Endodermal cell (in vitro differentiated cells): ENCODE data around the gene CAMP. TPM values are rescaled to one million over a fixed set of nuclear protein-coding genes. Genes with fewer than 3 reads are reported as not detected.

Experiments used
- DNase-seq: peaks from one replicate; pipeline ENCODE4 v3.0.0-alpha.2; 2017
- H3K27ac ChIP-seq: 2 replicates; pipeline ENCODE4 v1.5.1; 2013; ENCODE audit warnings: mild to moderate bottlenecking, low read depth, low read length, moderate library complexity
- H3K27me3 ChIP-seq: 2 replicates; pipeline ENCODE4 v1.6.1; 2013; ENCODE audit warnings: mild to moderate bottlenecking, low read length, moderate library complexity; ENCODE audit not compliant: insufficient read depth, control insufficient read depth, poor library complexity, severe bottlenecking
- H3K36me3 ChIP-seq: 2 replicates; pipeline ENCODE4 v1.7.0; 2013; ENCODE audit warnings: mild to moderate bottlenecking, low read length, moderate library complexity; ENCODE audit not compliant: control insufficient read depth, insufficient read depth
- H3K4me1 ChIP-seq: one replicate; pipeline ENCODE4 v1.7.0; 2013; ENCODE audit warnings: low read length; ENCODE audit not compliant: control insufficient read depth, insufficient read depth
- H3K4me3 ChIP-seq: 2 replicates; pipeline ENCODE4 v1.5.1; 2013; ENCODE audit warnings: mild to moderate bottlenecking, low read length, moderate library complexity
- H3K9ac ChIP-seq: 2 replicates; pipeline ENCODE4 v1.6.1; 2013; ENCODE audit warnings: mild to moderate bottlenecking, low read length, moderate library complexity; ENCODE audit not compliant: poor library complexity, severe bottlenecking; ENCODE audit errors: extremely low read depth
- H3K9me3 ChIP-seq: 2 replicates; pipeline ENCODE4 v1.6.1; 2013; ENCODE audit warnings: mild to moderate bottlenecking, low read length, moderate library complexity; ENCODE audit not compliant: control insufficient read depth
- H3K27ac Mint-ChIP-seq: 2 replicates; pipeline ENCODE4 v1.8.0; 2020; ENCODE audit warnings: mixed read lengths
- H3K27me3 Mint-ChIP-seq: 2 replicates; pipeline ENCODE4 v1.8.0; 2021; ENCODE audit warnings: mild to moderate bottlenecking, mixed read lengths; ENCODE audit not compliant: insufficient read depth
- H3K36me3 Mint-ChIP-seq: 2 replicates; pipeline ENCODE4 v1.8.0; 2020; ENCODE audit warnings: low read depth, mixed read lengths
- H3K4me1 Mint-ChIP-seq: 2 replicates; pipeline ENCODE4 v1.8.0; 2020; ENCODE audit warnings: mixed read lengths
- H3K4me3 Mint-ChIP-seq: 2 replicates; pipeline ENCODE4 v1.8.0; 2020; ENCODE audit warnings: mild to moderate bottlenecking, moderate library complexity, mixed read lengths
- H3K9me3 Mint-ChIP-seq: 2 replicates; pipeline ENCODE4 v1.8.0; 2020; ENCODE audit warnings: mild to moderate bottlenecking, mixed read lengths
- CTCF ChIP-seq: fragments of 200-600 bp; sonication (generic); conservative IDR thresholded peaks from 2 replicates; pipeline ENCODE4 v1.5.0; 2021; ENCODE audit warnings: antibody characterized with exemption, mild to moderate bottlenecking
- WGBS, 2 experiments: methylation state at CpG; one replicate each; pipeline versions ENCODE4 v1.1.5 to v1.1.7; 2013; ENCODE audit warnings: missing lambda C conversion rate in 2 of 2, mixed read lengths in 1 of 2; ENCODE audit not compliant: insufficient coverage in 1 of 2, insufficient read length in 1 of 2; 5-methylcytosine and 5-hydroxymethylcytosine counted together
- long read RNA-seq, 4 experiments: library from polyadenylated mRNA in 2 of 4; library from RNA in 1 of 4; library from capped mRNA in 1 of 4; stranded (forward) in 3 of 4; unstranded in 1 of 4; transcript quantifications; one replicate each; pipeline ENCODE4 v2.0.0, GENCODE V29; 2020 to 2021; ENCODE audit warnings: inconsistent platforms in 1 of 4
- polyA plus RNA-seq, 2 experiments: library from polyadenylated mRNA; stranded (reverse); fragments of 50-300 nt; gene quantifications; one replicate each; pipeline ENCODE4 v1.2.3, GENCODE V29; 2013
- total RNA-seq, 2 donors: library from RNA; stranded (reverse); fragmentation: NEBNext Ultra II Directional in 1 of 2; extraction: Animal tissue kit (Norgen Biotek cat#: 25700) in 1 of 2; gene quantifications; 2 replicates in 1 of 2; 3 replicates in 1 of 2; pipeline ENCODE4 v1.2.1, GENCODE V29; 2021

Gene CAMP
- not detected for total RNA-seq
- not detected for polyA plus RNA-seq (2013, experiment 1 of 2)
- polyA plus RNA-seq (2013, experiment 2 of 2): not detected
- long read RNA-seq, experiment 1: 0 reads
- long read RNA-seq, experiment 2: 0 reads
- long read RNA-seq, experiment 3: 0 reads
- long read RNA-seq, experiment 4: 0 reads

DNA sequence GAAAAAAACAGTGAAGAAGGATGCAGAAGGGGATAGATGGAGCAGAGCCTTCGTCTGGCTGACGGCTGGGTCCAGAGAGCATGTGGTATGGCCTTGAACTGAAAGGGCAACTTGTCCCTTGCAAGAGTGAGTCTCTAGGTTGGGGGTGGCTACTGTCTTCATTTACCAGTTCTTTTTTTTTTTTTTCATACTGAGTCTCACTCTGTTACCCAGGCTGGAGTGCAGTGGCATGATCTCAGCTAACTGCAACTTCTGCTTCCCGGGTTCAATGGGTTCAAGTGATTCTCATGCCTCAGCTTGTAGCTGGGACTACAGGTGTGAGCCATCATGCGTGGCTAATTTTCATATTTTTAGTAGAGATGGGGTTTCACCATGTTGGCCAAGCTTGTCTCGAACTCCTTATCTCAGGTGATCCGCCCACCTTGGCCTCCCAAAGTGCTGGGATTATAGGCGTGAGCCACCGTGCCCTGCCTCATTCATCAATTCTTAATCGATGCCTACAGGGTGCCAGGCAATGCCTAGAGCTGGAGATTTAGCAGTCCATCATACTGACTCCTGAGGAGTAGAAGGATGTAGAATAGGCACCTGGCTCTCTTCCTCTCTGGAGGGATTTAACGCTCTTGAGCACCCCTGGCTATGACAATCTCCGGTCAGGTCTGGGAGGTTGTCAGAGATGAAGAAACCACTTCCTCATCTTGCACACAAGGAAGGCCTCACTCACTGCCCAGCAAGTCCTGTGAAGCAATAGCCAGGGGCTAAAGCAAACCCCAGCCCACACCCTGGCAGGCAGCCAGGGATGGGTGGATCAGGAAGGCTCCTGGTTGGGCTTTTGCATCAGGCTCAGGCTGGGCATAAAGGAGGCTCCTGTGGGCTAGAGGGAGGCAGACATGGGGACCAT lies at the start of gene CAMP:
CAMP (plus strand) TSS at position 880 of the 898 bp plus-strand sequence; CDS start at position 897, 17 bp downstream.
- Mint-ChIP-seq H3K4me3 (no peak within 1 kb of the TSS), H3K9me3 (no peaks in the 10 kb centered on the region), H3K27ac (no peak within 1 kb of the TSS), H3K27me3 (peaks cover 24% of the 10 kb centered on the region), H3K36me3 (no peaks in the 10 kb centered on the region), H3K4me1 (no peaks in the 10 kb centered on the region)
- Histone ChIP-seq H3K9ac (no peak within 1 kb of the TSS), H3K9me3 (no peaks in the 10 kb centered on the region), H3K27ac (no peak within 1 kb of the TSS), H3K4me3 (no peak within 1 kb of the TSS), H3K4me1 (no peaks in the 10 kb centered on the region), H3K27me3 (no peaks in the 10 kb centered on the region), H3K36me3 (no peaks in the 10 kb centered on the region)
- DNase-seq: no peak
- no peak for TF ChIP-seq CTCF
- 88 to 93% methylated on average over 8 to 11 of the region's 11 CpGs for WGBS, 2 experiments

- Histone ChIP-seq H3K27me3 (no peaks in the 10 kb centered on the region), H3K9me3 (no peaks in the 10 kb centered on the region), H3K27ac (no peak overlapping the region), H3K9ac (no peak overlapping the region), H3K4me1 (peaks cover 20% of the 10 kb centered on the region), H3K36me3 (peaks cover 95% of the 10 kb centered on the region), H3K4me3 (no peak overlapping the region)
- no peak for TF ChIP-seq CTCF
- Mint-ChIP-seq H3K27ac (no peak overlapping the region), H3K4me3 (no peak overlapping the region), H3K4me1 (peaks cover 32% of the 10 kb centered on the region), H3K27me3 (no peaks in the 10 kb centered on the region), H3K9me3 (no peaks in the 10 kb centered on the region), H3K36me3 (peaks cover 88% of the 10 kb centered on the region)
- 100% methylated on average over 2 of the region's 2 CpGs for WGBS, 2 experiments
- no peak for DNase-seq
Measured at GRCh38 chr3:48178072-48178471, 45.2 kb upstream of the CAMP start.

- no peaks in the 10 kb centered on the region for H3K9me3 Mint-ChIP-seq
- H3K36me3 ChIP-seq: peaks cover 94% of the 10 kb centered on the region
- H3K4me3 ChIP-seq: no peak overlapping the region
- 93 to 100% methylated on average over 2 to 4 of the region's 5 CpGs for WGBS, 2 experiments
- H3K9ac ChIP-seq: no peak overlapping the region
- peaks cover 29% of the 10 kb centered on the region for H3K4me1 ChIP-seq
- TF ChIP-seq CTCF: no peak
- H3K27me3 ChIP-seq: no peaks in the 10 kb centered on the region
- no peak for DNase-seq
- H3K4me1 Mint-ChIP-seq: peaks cover 44% of the 10 kb centered on the region
- H3K27ac Mint-ChIP-seq: peak overlapping the region; percentile 74
- H3K9me3 ChIP-seq: no peaks in the 10 kb centered on the region
- H3K4me3 Mint-ChIP-seq: no peak overlapping the region
- H3K36me3 Mint-ChIP-seq: peaks cover 89% of the 10 kb centered on the region
- no peaks in the 10 kb centered on the region for H3K27me3 Mint-ChIP-seq
- no peak overlapping the region for H3K27ac ChIP-seq
Measured at GRCh38 chr3:48180021-48180420, 43.3 kb upstream of the CAMP start.
